Astrocyte (in vitro differentiated cells and primary cell): ENCODE results near the gene PRMT9. TPM values are rescaled to one million over a fixed set of nuclear protein-coding genes. Genes with fewer than 3 reads are reported as not detected.

Source experiments
- DNase-seq: peaks from one replicate; pipeline ENCODE4 v3.0.0-alpha.2; 2010; ENCODE audit warnings: low read depth
- FAIRE-seq: peaks from 2 replicates; lab custom pipeline; 2011; peaks lifted over from hg19 to GRCh38; lab: Jason Lieb, UNC
- H2AFZ ChIP-seq: 2 replicates; pipeline ENCODE4 v1.6.0; 2012; ENCODE audit warnings: low read depth, low read length, inconsistent platforms
- H3K27ac ChIP-seq: 2 replicates; pipeline ENCODE4 v1.5.1; 2011; ENCODE audit warnings: low read depth, low read length, inconsistent platforms
- H3K27me3 ChIP-seq: 2 replicates; pipeline ENCODE4 v1.6.0; 2011; ENCODE audit warnings: low read length, inconsistent platforms; ENCODE audit not compliant: insufficient read depth
- H3K36me3 ChIP-seq: 2 replicates; pipeline ENCODE4 v1.5.1; 2011; ENCODE audit warnings: low read length, inconsistent platforms; ENCODE audit not compliant: insufficient read depth
- H3K4me1 ChIP-seq: 2 replicates; pipeline ENCODE4 v1.5.1; 2011; ENCODE audit warnings: low read length, inconsistent platforms; ENCODE audit not compliant: insufficient read depth
- H3K4me2 ChIP-seq: 2 replicates; pipeline ENCODE4 v1.6.0; 2012; ENCODE audit warnings: low read length, inconsistent platforms
- H3K4me3 ChIP-seq: 2 replicates; pipeline ENCODE4 v1.5.1; 2011; ENCODE audit warnings: low read depth, mild to moderate bottlenecking, low read length, inconsistent platforms; ENCODE audit not compliant: insufficient read depth
- H3K79me2 ChIP-seq: 2 replicates; pipeline ENCODE4 v1.6.0; 2012; ENCODE audit warnings: mild to moderate bottlenecking, low read length, inconsistent platforms; ENCODE audit not compliant: insufficient read depth
- H3K9ac ChIP-seq: 2 replicates; pipeline ENCODE4 v1.6.0; 2012; ENCODE audit warnings: mild to moderate bottlenecking, low read length, inconsistent platforms
- H3K9me3 ChIP-seq: 2 replicates; pipeline ENCODE4 v1.5.1; 2012; ENCODE audit warnings: low read depth, mild to moderate bottlenecking, low read length, inconsistent platforms; ENCODE audit not compliant: insufficient read depth
- H4K20me1 ChIP-seq: 2 replicates; pipeline ENCODE4 v1.6.0; 2012; ENCODE audit warnings: low read length, inconsistent platforms; ENCODE audit not compliant: insufficient read depth
- H3K27ac Mint-ChIP-seq: one replicate; pipeline ENCODE4 v1.8.0; 2021; ENCODE audit warnings: mild to moderate bottlenecking, mixed read lengths; ENCODE audit not compliant: unreplicated experiment
- H3K27me3 Mint-ChIP-seq: one replicate; pipeline ENCODE4 v1.8.0; 2021; ENCODE audit warnings: low read depth, mixed read lengths; ENCODE audit not compliant: unreplicated experiment
- H3K36me3 Mint-ChIP-seq: one replicate; pipeline ENCODE4 v1.8.0; 2021; ENCODE audit warnings: low read depth, mixed read lengths; ENCODE audit not compliant: unreplicated experiment
- H3K4me1 Mint-ChIP-seq: one replicate; pipeline ENCODE4 v1.8.0; 2021; ENCODE audit warnings: low read depth, mixed read lengths; ENCODE audit not compliant: unreplicated experiment
- H3K4me3 Mint-ChIP-seq: one replicate; pipeline ENCODE4 v1.8.0; 2021; ENCODE audit warnings: mild to moderate bottlenecking, moderate library complexity, mixed read lengths; ENCODE audit not compliant: unreplicated experiment
- H3K9me3 Mint-ChIP-seq: one replicate; pipeline ENCODE4 v1.8.0; 2021; ENCODE audit warnings: mild to moderate bottlenecking, mixed read lengths; ENCODE audit not compliant: unreplicated experiment
- CTCF ChIP-seq: IDR thresholded peaks from 2 replicates; pipeline ENCODE4 v1.5.1; 2011; ENCODE audit warnings: low read depth, mild to moderate bottlenecking, inconsistent platforms, low read length, moderate library complexity; ENCODE audit not compliant: insufficient read depth
- EZH2 ChIP-seq: IDR thresholded peaks from 2 replicates; pipeline ENCODE4 v1.6.1; 2012; ENCODE audit warnings: mild to moderate bottlenecking, low read length, inconsistent platforms; ENCODE audit not compliant: insufficient read depth
- total RNA-seq: library from RNA; stranded (reverse); gene quantifications from 2 replicates; pipeline ENCODE4 v1.2.1, GENCODE V29; 2021

The PRMT9 gene
- total RNA-seq, 1 donor from 2014 or later: 8.4 TPM

- DNase-seq (no peak), FAIRE-seq (no peak)
- H3K4me3 ChIP-seq: no peak overlapping the region
- H3K9ac ChIP-seq: no peak overlapping the region
- H3K27me3 ChIP-seq: no peaks in the 10 kb centered on the region
- H3K4me2 ChIP-seq: no peak overlapping the region
- no peak overlapping the region for H3K27ac ChIP-seq
- H2AFZ ChIP-seq: no peak overlapping the region
- no peaks in the 10 kb centered on the region for H3K4me1 Mint-ChIP-seq
- no peaks in the 10 kb centered on the region for H3K36me3 Mint-ChIP-seq
- H3K4me1 ChIP-seq: no peaks in the 10 kb centered on the region
- no peaks in the 10 kb centered on the region for H4K20me1 ChIP-seq
- TF ChIP-seq EZH2 (no peak), CTCF (no peak)
- no peaks in the 10 kb centered on the region for H3K9me3 Mint-ChIP-seq
- no peaks in the 10 kb centered on the region for H3K9me3 ChIP-seq
- H3K36me3 ChIP-seq: no peaks in the 10 kb centered on the region
- no peak overlapping the region for H3K27ac Mint-ChIP-seq
- no peak overlapping the region for H3K4me3 Mint-ChIP-seq
- H3K79me2 ChIP-seq: no peaks in the 10 kb centered on the region
- no peaks in the 10 kb centered on the region for H3K27me3 Mint-ChIP-seq
Measured at GRCh38 chr4:147696866-147697265, 12.9 kb upstream of the PRMT9 start.

- H3K9me3 Mint-ChIP-seq: no peaks in the 10 kb centered on the region
- Histone ChIP-seq H2AFZ (no peak overlapping the region), H3K27me3 (no peaks in the 10 kb centered on the region), H3K36me3 (no peaks in the 10 kb centered on the region), H4K20me1 (no peaks in the 10 kb centered on the region), H3K79me2 (no peaks in the 10 kb centered on the region), H3K27ac (no peak overlapping the region), H3K9me3 (no peaks in the 10 kb centered on the region), H3K4me2 (no peak overlapping the region), H3K4me3 (no peak overlapping the region), H3K9ac (no peak overlapping the region), H3K4me1 (no peaks in the 10 kb centered on the region)
- no peaks in the 10 kb centered on the region for H3K4me1 Mint-ChIP-seq
- no peak for DNase-seq
- H3K27ac Mint-ChIP-seq: no peak overlapping the region
- no peak for TF ChIP-seq EZH2
- TF ChIP-seq CTCF: no peak
- H3K27me3 Mint-ChIP-seq: no peaks in the 10 kb centered on the region
- FAIRE-seq: no peak
- no peaks in the 10 kb centered on the region for H3K36me3 Mint-ChIP-seq
- H3K4me3 Mint-ChIP-seq: no peak overlapping the region
Measured at GRCh38 chr4:147693218-147693617, 9.3 kb upstream of the PRMT9 start.

DNA sequence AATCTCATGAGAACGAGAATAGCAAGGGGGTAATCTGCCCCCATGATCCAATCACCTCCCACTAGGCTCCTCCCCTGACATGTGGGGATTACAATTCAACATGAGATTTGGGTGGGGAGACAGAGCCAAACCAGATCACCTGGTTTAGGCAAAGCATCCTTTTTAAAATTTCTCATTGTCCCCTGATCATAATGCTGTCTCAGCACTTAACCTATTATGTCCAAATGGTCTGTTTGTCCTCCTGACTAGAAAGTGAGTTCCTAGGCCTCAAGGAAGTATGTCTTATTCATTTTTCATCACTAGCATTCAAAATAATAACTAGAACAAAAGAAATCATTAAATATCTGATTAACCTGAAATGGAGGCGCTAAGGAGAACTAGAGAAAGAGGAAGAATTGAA, 7.9 kb upstream of the PRMT9 start:
- Histone ChIP-seq H4K20me1 (no peaks in the 10 kb centered on the region), H3K4me3 (no peak overlapping the region), H3K9me3 (no peaks in the 10 kb centered on the region), H3K27me3 (no peaks in the 10 kb centered on the region), H3K36me3 (no peaks in the 10 kb centered on the region), H2AFZ (no peak overlapping the region), H3K4me2 (no peak overlapping the region), H3K79me2 (no peaks in the 10 kb centered on the region), H3K27ac (no peak overlapping the region), H3K9ac (no peak overlapping the region), H3K4me1 (no peaks in the 10 kb centered on the region)
- H3K4me1 Mint-ChIP-seq: no peaks in the 10 kb centered on the region
- H3K27ac Mint-ChIP-seq: no peak overlapping the region
- no peaks in the 10 kb centered on the region for H3K9me3 Mint-ChIP-seq
- no peaks in the 10 kb centered on the region for H3K36me3 Mint-ChIP-seq
- no peak for DNase-seq
- H3K27me3 Mint-ChIP-seq: no peaks in the 10 kb centered on the region
- FAIRE-seq: no peak
- H3K4me3 Mint-ChIP-seq: no peak overlapping the region
- TF ChIP-seq CTCF: no peak
- TF ChIP-seq EZH2: no peak
